ENCODE measurements around the gene MRRF. TPM values are rescaled to one million over a fixed set of nuclear protein-coding genes. Genes with fewer than 3 reads are reported as not detected.
A peak's percentile ranks its signal among the peaks of the same experiment; 100 is the strongest.

The MRRF gene
- total RNA-seq, 4 donors from 2014 or later, result 22.7 to 39.4 (median 38.2) TPM

DNA sequence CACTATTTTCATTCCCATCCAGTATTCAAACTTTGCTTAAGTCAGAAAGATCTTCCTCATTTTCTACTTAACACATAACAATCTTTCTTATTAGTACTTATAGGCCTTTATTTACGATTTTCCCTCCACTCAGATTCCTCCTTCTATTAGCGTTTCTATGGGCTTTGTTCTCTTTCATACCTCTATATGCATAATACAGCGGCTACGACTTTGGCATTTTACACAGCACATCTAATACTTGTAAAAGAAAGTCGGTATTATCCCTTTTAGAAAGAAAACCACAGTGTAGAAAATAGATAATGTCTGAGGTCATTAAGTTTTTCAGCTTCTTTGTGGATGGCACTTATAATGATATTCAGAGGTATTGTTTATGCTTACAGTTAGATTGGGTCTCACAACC is 8.5 kb upstream of the MRRF start:
- peaks cover 0 to 16% (median 2%) of the 10 kb centered on the region in 4 donors for H3K4me1 ChIP-seq
- no peak overlapping the region for H3K4me3 ChIP-seq
- WGBS, 2 donors, result 83 to 86% methylated on average over 5 of the region's 5 CpGs
- no peaks in the 10 kb centered on the region for H3K9me3 ChIP-seq
- H3K36me3 ChIP-seq, result peaks cover 0 to 69% (median 4%) of the 10 kb centered on the region in 3 donors
- H3K27ac ChIP-seq, result no peak overlapping the region
- DNase-seq (ENCODE audit: low spot score in 2 of 2), result no peak
- TF ChIP-seq EP300 (IDR thresholded peaks at IDR 0.05), result no peak
- no peak for TF ChIP-seq POLR2A (IDR thresholded peaks at IDR 0.05)
- TF ChIP-seq, protein P1, sequence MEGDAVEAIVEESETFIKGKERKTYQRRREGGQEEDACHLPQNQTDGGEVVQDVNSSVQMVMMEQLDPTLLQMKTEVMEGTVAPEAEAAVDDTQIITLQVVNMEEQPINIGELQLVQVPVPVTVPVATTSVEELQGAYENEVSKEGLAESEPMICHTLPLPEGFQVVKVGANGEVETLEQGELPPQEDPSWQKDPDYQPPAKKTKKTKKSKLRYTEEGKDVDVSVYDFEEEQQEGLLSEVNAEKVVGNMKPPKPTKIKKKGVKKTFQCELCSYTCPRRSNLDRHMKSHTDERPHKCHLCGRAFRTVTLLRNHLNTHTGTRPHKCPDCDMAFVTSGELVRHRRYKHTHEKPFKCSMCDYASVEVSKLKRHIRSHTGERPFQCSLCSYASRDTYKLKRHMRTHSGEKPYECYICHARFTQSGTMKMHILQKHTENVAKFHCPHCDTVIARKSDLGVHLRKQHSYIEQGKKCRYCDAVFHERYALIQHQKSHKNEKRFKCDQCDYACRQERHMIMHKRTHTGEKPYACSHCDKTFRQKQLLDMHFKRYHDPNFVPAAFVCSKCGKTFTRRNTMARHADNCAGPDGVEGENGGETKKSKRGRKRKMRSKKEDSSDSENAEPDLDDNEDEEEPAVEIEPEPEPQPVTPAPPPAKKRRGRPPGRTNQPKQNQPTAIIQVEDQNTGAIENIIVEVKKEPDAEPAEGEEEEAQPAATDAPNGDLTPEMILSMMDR (IDR thresholded peaks at IDR 0.05), result no peak
- no peaks in the 10 kb centered on the region for H3K27me3 ChIP-seq

DNA sequence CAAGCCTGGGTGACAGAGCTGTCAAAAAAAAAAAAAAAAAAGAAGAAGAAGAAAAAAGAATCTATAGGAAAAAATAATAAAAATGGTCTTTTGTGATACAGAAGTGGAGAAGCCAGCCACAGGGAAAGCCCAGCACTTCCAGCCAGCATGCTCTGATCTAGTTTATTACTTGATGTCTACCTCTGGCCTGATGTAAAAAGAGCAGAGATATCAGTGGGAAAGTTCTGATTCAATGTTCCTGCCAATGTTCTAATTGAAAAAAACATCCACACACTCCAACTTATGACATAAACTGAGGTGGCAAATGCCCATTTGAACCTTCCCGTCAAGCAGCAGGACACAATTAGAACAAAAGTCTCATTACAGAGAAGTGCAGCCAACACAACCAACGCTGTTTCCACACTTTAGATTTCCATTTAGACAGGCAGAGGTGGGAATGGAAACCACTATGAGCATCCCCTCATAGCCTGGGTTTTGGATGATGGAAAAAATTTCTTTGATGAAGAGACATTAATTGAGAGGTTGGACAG is 5.7 kb upstream of the MRRF start:
- WGBS, 2 donors, result 80 to 81% methylated on average over 2 of the region's 2 CpGs
- Histone ChIP-seq H3K9me3 (no peaks in the 10 kb centered on the region), H3K27ac (no peak overlapping the region), H3K36me3 (peaks cover 0 to 52% (median 0%) of the 10 kb centered on the region in 3 donors), H3K27me3 (no peaks in the 10 kb centered on the region), H3K4me1 (peaks cover 0 to 30% (median 13%) of the 10 kb centered on the region in 4 donors), H3K4me3 (no peak overlapping the region)
- DNase-seq (ENCODE audit: low spot score in 2 of 2), result no peak
- TF ChIP-seq, protein P1 (IDR thresholded peaks at IDR 0.05), result no peak
- TF ChIP-seq EP300 (IDR thresholded peaks at IDR 0.05), result peak in 1 of 2 donors; percentile 27

DNA sequence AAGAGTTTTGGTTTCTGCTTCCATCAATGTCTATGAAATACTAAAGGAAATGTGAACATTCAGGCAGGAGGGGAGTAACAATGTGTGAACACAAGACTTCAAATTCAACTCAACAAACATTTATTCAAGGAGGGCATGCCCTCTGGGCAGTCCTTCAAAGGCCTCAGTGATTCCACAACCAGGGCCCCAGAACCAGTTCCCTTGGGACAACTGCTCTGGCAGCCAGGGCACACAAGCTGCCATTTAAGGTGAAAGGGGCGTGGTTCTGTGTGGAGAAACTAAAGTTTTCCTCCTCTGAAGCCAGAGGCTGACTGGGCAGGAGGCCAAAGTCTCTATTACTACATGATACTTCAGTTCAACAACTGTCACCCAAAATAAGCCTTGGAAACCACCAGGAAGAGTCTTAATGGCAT is 3.2 kb upstream of the MRRF start:
- Histone ChIP-seq H3K4me3 (no peak overlapping the region), H3K36me3 (peaks cover 0 to 34% (median 0%) of the 10 kb centered on the region in 3 donors), H3K9me3 (no peaks in the 10 kb centered on the region), H3K4me1 (peaks cover 0 to 43% (median 20%) of the 10 kb centered on the region in 4 donors), H3K27ac (peak overlapping the region in 1 of 4 donors; percentile 1), H3K27me3 (no peaks in the 10 kb centered on the region)
- TF ChIP-seq EP300 (IDR thresholded peaks at IDR 0.05), result peak in 1 of 2 donors; percentile 6
- no peak for TF ChIP-seq POLR2A (IDR thresholded peaks at IDR 0.05)
- peak; percentile 47 to 61 for DNase-seq (ENCODE audit: low spot score in 2 of 2)
- WGBS, 2 donors, result 43 to 50% methylated on average over 1 of the region's 1 CpG

DNA sequence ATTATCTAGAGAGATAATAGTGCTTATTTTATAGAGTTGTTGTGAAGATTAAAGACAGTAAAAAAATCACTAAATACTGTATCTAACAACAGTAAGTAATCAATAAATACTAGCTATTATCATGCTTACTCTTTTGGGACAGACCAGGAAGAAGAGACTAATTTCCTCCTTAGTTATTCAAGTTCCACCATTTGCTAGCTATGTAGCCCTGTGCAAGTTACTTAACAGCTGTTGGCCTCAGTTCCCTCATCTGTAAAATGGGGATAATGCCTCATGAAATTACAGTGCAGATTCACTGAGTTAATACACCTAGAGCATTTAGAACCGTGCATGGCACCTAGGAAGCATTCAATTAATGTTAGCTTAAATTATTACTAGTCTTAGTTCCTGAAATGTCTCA is 2.6 kb upstream of the MRRF start:
- H3K4me1 ChIP-seq, result peaks cover 0 to 46% (median 20%) of the 10 kb centered on the region in 4 donors
- H3K4me3 ChIP-seq, result no peak overlapping the region
- H3K36me3 ChIP-seq, result peaks cover 0 to 34% (median 0%) of the 10 kb centered on the region in 3 donors
- H3K27ac ChIP-seq, result no peak overlapping the region
- no peak for TF ChIP-seq POLR2A (IDR thresholded peaks at IDR 0.05)
- TF ChIP-seq, protein P1 (IDR thresholded peaks at IDR 0.05), result no peak
- no peak for TF ChIP-seq EP300 (IDR thresholded peaks at IDR 0.05)
- no peak for DNase-seq (ENCODE audit: low spot score in 2 of 2)
- WGBS, 2 donors, result 81 to 94% methylated on average over 1 of the region's 1 CpG
- no peaks in the 10 kb centered on the region for H3K9me3 ChIP-seq
- no peaks in the 10 kb centered on the region for H3K27me3 ChIP-seq

DNA sequence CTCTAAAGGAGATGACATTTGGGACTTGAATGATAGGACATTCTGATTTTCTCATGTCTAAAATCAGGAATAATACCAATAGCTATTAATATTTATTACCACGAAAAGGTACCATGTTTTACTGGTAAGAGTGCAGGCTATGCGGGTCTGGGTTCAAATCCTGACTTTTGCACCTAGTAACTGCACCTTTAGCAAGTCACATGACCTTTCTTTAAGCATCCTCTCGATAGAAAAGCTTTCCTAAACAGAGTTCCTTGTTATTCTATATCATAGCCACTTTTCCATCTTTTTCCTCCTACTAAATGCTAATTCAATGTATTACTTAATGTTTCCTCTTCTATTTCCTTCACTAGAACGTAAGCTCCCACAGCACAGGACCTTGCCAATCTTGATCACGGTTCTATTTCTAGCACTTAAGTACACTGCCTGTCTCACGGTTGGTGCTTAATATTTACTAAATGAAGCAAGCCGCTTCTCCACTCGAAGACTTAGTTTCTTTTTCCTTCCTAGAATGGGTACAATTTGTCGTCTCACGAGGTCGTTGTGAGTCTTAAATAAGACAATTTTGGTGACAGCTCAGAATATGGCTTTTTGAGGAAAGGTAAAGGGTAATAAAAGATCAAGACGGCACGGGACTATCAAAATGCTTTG is 858 bp upstream of the MRRF start:
- H3K4me1 ChIP-seq, result peaks cover 0 to 46% (median 20%) of the 10 kb centered on the region in 4 donors
- TF ChIP-seq POLR2A (IDR thresholded peaks at IDR 0.05) (no peak), EP300 (IDR thresholded peaks at IDR 0.05) (no peak)
- TF ChIP-seq, protein P1 (IDR thresholded peaks at IDR 0.05), result no peak

More for the DNA sequence above, 858 bp upstream of the MRRF start:
- no peaks in the 10 kb centered on the region for H3K27me3 ChIP-seq
- H3K9me3 ChIP-seq, result no peaks in the 10 kb centered on the region
- DNase-seq (ENCODE audit: low spot score in 2 of 2), result no peak
- WGBS, 2 donors, result 14 to 15% methylated on average over 13 of the region's 13 CpGs
- peak overlapping the region; percentile 90 to 94 (median 92) for H3K27ac ChIP-seq
- H3K4me3 ChIP-seq, result peak overlapping the region; percentile 69 to 89 (median 76)
- H3K36me3 ChIP-seq, result peaks cover 0 to 26% (median 0%) of the 10 kb centered on the region in 3 donors

Data from tibial nerve (tissue), 4 donors.